GM18505 (cell line): Measurements from ENCODE around the gene DAD1.

Experiments used
- ATAC-seq: cut with Tn5 transposase; IDR thresholded peaks from one replicate; pipeline ENCODE4 v1.9.1; 2021; ENCODE audit not compliant: unreplicated experiment
- POLR2A ChIP-seq: IDR thresholded peaks from 4 replicates; pipeline ENCODE4 v1.6.1; 2011; ENCODE audit warnings: borderline replicate concordance; ENCODE audit not compliant: insufficient read depth, insufficient read length; ENCODE audit errors: extremely low read depth

DAD1 gene

GRCh38 chr14:22531451-22532344 lies 57.3 kb downstream of the DAD1 start:
- ATAC-seq, result peak; percentile 63
- peak; percentile 88 for TF ChIP-seq POLR2A

GRCh38 chr14:22530127-22530526 lies 58.9 kb downstream of the DAD1 start:
- no peak for TF ChIP-seq POLR2A

GRCh38 chr14:22526744-22527143 lies 62.3 kb downstream of the DAD1 start:
- ATAC-seq, result no peak
- no peak for TF ChIP-seq POLR2A

More at GRCh38 chr14:22530127-22530526, 58.9 kb downstream of the DAD1 start:
- ATAC-seq, result no peak

- no peak for ATAC-seq
- TF ChIP-seq POLR2A, result no peak
These were observed 62.8 kb downstream of the DAD1 start for GRCh38 chr14:22526218-22526617.

- TF ChIP-seq POLR2A, result no peak
- no peak for ATAC-seq
These were observed 64.3 kb downstream of the DAD1 start for GRCh38 chr14:22524784-22525161.

GRCh38 chr14:22524115-22524783 lies 64.8 kb downstream of the DAD1 start:
- ATAC-seq, result no peak
- TF ChIP-seq POLR2A, result no peak

GRCh38 chr14:22523283-22523682 lies 65.7 kb downstream of the DAD1 start:
- no peak for TF ChIP-seq POLR2A
- no peak for ATAC-seq

- TF ChIP-seq POLR2A, result no peak
- no peak for ATAC-seq
These were observed 66.5 kb downstream of the DAD1 start for GRCh38 chr14:22522466-22522957.

- TF ChIP-seq POLR2A, result no peak
- ATAC-seq, result no peak
These were observed 67.4 kb downstream of the DAD1 start for GRCh38 chr14:22521449-22522239.

- no peak for ATAC-seq
- no peak for TF ChIP-seq POLR2A
These were observed 68.2 kb downstream of the DAD1 start for GRCh38 chr14:22520796-22521195.

GRCh38 chr14:22519877-22520685 lies 68.9 kb downstream of the DAD1 start:
- TF ChIP-seq POLR2A, result no peak
- ATAC-seq, result no peak

GRCh38 chr14:22518073-22518472 lies 71.0 kb downstream of the DAD1 start:
- no peak for ATAC-seq
- no peak for TF ChIP-seq POLR2A
